ENCODE measurements around the gene NAT16.

- TF ChIP-seq CTCF (IDR thresholded peaks at IDR 0.05): no peak
- TF ChIP-seq POLR2A (IDR thresholded peaks at IDR 0.05): no peak
These were observed 52.5 kb downstream of the NAT16 start for GRCh38 chr7:101127460-101128039.
